Measurements from ENCODE around the gene MRGPRX4. TPM values are rescaled to one million over a fixed set of nuclear protein-coding genes. Genes with fewer than 3 reads are reported as not detected.

Gene MRGPRX4
- total RNA-seq, result not detected

GRCh38 chr11:18172666-18173065 lies at the start of gene MRGPRX4:
MRGPRX4 (plus strand) TSS chr11:18172837; CDS start chr11:18173257, 420 bp downstream.

DNA sequence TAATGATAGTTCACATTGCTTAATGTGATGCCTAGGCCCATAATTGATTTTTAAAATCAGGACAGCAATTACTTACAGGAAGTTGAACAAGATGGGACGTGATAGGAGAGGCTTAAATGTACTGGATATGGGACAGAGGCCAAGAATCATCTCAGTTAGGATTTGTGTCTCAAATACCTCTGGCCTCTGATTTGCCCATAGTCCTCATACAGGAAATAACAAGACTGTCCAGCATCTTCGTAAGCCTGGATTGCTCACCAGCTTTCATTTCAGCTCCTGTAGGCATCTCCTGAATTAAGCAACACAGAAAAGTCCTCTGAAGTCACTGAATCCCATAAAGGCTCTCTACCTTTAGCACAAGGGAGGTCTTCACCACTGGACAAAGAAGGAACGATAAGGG lies 40.3 kb upstream of the MRGPRX4 start, which contains the start of gene MRGPRX3:
Gene MRGPRX3 (plus strand): TSS at position 231 of the 400 bp plus-strand sequence. CDS start 4,632 bp downstream, outside the sequence.

Other genes starting within 250 kb of the MRGPRX4 start
- gene SERGEF, start 159.8 kb upstream of the MRGPRX4 start, total RNA-seq, result 57.6 TPM
- gene TPH1, start 126.6 kb upstream of the MRGPRX4 start, total RNA-seq, result 0.94 TPM
- 52.3 TPM for gene SAAL1, start 66.8 kb upstream of the MRGPRX4 start, total RNA-seq
- gene MRGPRX3, start 40.3 kb upstream of the MRGPRX4 start, total RNA-seq, result not detected
- not detected for gene SAA4, start 64.0 kb downstream of the MRGPRX4 start, total RNA-seq
- gene SAA2, start 75.8 kb downstream of the MRGPRX4 start, total RNA-seq, result not detected
- not detected for gene SAA1, start 93.4 kb downstream of the MRGPRX4 start, total RNA-seq
- gene HPS5, start 149.3 kb downstream of the MRGPRX4 start, total RNA-seq, result 86.7 TPM
- gene GTF2H1, start 149.7 kb downstream of the MRGPRX4 start, total RNA-seq, result 138 TPM
- 99.2 TPM for gene LDHA, start 221.7 kb downstream of the MRGPRX4 start, total RNA-seq
- gene LDHC, start 239.5 kb downstream of the MRGPRX4 start, total RNA-seq, result not detected

Data from parietal lobe (tissue), 1 donor.